GM18517 (cell line): Measurements from ENCODE around the gene AGAP1.

ENCODE experiments used
- ATAC-seq: cut with Tn5 transposase; IDR thresholded peaks from one replicate; pipeline ENCODE4 v1.9.1; 2021; ENCODE audit warnings: mild to moderate bottlenecking, moderate library complexity; ENCODE audit not compliant: unreplicated experiment

The AGAP1 gene

DNA sequence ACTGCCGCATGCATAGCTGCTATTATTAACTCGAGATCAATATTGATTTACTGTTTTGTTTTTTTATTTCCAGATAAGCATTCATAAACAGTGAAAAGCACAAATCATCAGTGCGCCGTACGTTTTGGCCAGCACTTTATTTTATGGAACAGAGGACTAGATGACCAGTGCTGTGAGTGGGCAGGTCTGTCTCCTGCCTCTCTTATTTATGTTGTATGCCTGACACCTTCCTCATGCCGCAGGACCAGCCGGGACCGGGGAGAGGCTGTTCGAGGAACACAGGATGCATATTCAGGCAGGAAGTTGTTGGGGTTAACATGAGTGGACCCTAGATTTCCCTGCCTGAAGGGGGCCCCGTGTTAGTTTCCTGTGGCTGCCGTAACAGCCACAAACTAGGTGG, 72.6 kb downstream of the AGAP1 start:
- ATAC-seq: no peak

- ATAC-seq: no peak
Measured at GRCh38 chr2:235566931-235567495, 73.2 kb downstream of the AGAP1 start.

DNA sequence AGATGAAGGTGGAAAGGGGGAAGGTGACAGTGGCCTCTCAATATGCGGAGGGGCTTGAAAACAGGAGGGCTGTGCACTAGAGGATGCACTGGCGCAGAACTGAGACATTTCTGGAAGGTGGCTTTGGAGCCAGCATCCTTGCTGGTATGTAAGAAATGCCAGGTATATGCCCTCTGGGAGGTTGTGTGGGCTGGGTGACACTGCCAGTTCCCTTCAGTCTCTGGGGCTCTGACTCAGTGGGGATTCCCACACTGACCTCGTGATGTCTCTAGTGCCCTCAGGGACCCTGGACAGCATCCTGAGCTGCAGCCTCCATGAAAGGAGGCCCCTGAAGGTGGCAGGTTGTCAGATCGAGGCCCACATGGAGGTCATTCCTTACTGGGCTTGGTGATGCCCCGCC, 74.0 kb downstream of the AGAP1 start:
- no peak for ATAC-seq

DNA sequence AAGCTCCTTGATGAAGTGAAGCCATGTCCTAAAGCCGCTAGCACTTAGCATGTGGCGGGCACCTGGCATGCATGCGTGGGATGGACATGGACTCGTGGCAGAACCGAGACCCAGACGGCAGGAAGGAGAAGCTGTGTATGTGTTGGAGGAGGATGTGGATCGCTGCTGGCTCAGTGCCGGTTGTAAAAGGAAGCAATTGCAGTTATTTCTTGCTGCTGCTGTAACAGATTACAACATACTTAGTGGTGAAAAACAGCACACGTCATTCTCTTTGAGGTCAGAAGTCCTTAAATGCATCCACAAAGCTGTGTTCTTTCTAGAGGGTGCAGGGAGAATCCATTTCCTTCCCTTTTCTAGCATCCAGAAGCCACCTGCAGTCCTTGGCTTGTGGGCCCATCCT, 74.6 kb downstream of the AGAP1 start:
- no peak for ATAC-seq

GRCh38 chr2:235569837-235570236, 76.0 kb downstream of the AGAP1 start:
- no peak for ATAC-seq

GRCh38 chr2:235570256-235570655, 76.4 kb downstream of the AGAP1 start:
- no peak for ATAC-seq

GRCh38 chr2:235570966-235571692, 77.3 kb downstream of the AGAP1 start:
- no peak for ATAC-seq

DNA sequence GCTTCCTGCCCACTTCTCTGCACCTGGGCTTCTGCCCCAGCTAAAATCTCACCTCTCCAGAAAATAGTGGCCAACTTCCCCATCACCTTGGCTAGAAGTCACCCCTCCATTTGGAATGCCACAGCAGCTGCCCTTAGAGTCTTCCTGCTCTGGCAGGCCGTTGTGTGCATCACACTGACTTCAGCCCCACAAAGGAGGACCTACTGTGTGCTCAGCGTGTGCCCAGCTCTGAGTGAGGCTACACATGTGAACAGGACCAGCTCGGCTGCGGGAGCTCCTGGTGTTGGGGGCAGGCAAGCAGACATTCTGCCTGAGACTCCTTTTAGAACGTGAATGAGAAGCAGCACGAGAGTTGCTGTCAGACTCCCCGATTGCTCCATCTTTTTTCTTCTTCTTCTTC, 78.7 kb downstream of the AGAP1 start:
- no peak for ATAC-seq

DNA sequence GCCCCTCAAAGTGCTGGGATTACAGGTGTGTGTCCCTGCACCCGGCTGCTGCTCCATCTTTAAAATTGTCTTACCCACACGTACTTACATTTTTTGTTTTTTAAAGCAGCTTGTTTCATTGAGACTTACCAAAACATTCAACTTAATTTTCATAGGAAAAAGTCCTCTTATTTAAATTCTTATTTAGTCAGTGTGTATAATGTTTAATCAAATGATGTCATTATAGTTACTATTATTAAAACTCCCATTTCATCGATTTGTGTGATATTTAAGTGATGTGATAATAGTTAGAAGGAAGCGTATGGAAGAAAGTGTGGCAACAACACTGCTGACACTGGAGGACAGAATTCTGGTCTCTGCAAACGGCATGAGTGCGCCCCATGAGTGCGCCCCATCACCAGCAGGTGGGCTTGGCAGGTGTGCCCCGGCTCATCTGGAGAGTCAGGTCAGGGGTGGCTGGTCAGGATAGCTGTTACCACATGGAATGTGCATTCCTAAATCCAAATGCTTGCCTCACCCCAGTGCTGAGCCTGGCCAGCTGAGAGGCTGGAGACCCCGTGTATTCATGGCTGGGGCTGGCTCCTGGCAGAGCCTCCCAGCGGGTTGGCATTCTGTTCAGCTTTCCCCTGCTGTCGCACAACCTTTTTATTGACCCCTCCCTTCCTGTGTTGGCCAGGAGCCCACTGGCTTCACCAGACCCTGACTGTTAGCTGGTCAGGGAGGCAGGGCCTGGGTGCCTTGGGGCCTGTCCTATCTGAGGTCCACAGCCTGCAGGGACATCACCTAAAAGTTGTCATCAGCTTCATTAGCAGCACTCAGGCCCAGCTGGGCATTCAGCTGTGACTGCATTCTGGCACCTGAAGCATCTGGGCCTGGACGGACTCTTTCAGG, 79.7 kb downstream of the AGAP1 start:
- ATAC-seq: no peak

DNA sequence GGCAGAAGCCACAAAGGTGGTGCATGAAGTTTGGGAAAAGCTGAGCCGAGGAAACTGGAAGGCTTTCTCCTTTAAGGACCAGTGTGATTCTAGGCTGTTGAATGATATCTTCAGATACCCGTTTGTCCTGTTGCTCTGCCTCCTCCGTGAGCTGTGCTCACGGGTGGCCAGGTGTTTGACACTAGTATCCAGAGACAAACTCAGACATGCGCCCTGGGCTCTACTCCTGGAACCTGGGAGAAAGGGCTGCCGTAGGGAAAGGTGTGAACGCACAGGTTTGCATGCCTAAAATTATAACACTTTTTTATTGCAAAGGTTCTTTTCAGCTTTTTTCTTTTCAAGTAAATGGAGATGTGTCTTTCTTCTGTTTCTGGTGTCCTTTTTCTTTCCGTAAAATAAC, 81.6 kb downstream of the AGAP1 start:
- no peak for ATAC-seq

DNA sequence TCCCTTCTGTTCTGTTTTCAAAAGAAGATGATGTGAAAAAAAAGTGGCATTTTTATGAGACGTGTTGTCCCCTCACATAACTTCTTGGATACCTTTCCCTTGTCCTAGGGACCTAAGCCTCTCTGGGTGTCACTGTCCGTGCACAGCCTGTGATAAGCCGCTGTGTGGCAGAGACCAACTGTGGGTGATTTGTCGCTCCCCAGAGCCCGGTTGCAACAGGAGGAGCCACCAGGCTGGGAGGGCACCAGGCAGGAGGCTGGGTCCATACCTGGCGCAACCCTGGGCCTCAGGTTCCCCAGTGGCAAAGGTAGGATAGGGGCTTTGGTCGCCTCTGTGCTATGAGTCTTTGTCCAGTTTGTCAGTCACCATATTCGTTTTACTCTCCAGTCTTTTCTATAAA, 82.1 kb downstream of the AGAP1 start:
- ATAC-seq: no peak

GRCh38 chr2:235576337-235576910, 82.6 kb downstream of the AGAP1 start:
- no peak for ATAC-seq

GRCh38 chr2:235577404-235578330, 83.8 kb downstream of the AGAP1 start:
- ATAC-seq: no peak

DNA sequence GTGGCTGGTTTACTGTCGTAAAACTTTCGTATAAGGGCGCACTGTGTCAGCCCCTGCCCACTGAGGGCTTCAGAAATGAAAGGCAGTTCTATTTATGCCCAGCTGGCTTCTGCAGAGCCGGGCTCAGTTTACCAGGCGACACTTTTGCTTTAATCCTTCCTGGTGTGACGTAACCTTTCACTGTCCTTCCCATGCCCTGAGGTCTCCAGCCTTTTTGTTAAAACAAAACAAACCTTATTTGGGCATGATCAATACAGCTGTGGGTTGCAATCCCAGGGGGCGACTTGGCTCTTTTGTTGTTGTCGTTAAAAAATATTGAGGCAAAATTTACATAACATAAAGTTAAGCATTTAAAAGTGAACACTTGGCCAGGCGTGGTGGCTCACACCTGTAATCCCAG, 85.3 kb downstream of the AGAP1 start:
- no peak for ATAC-seq

- ATAC-seq: no peak
Measured at GRCh38 chr2:235580426-235581157, 86.7 kb downstream of the AGAP1 start.

GRCh38 chr2:235582081-235582686, 88.3 kb downstream of the AGAP1 start:
- no peak for ATAC-seq

DNA sequence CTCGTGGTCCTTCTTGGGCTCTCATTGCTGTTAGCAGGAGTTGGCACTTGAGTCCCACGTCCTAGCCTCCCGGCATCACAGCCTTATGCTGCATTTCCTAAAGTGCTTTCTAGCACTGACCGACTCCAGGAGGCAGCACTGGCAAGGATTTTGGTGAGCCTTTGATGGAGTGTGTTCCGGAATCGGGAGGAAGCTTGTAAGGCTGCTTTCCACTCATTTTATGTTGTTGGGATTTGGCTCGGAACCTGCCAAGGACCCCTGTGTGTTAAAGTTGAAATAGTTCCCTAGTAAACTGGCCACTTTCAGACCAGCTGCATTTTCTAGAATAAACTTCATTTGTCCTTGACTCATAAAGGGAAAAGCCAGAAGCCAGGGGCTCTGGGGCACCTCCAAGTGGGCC, 88.9 kb downstream of the AGAP1 start:
- ATAC-seq: no peak

DNA sequence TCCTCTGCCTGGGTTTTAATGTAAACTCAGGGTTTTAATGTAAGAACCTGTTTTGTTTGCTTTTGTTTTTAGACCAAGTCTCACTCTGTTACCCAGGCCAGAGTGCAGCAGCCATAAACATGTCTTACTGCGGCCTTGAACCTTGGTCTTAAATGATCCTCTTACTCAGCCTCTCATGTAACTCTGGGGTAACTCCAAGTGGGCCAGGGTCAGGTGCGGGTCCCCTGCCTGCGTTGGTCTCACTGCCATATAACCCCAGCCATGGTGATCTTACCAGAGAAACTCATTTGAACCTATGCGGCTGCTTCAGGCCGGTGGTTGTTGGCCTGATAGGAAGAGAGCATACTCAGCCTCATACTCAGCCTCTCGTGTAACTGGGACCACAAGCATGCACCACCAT, 89.3 kb downstream of the AGAP1 start:
- ATAC-seq: no peak

DNA sequence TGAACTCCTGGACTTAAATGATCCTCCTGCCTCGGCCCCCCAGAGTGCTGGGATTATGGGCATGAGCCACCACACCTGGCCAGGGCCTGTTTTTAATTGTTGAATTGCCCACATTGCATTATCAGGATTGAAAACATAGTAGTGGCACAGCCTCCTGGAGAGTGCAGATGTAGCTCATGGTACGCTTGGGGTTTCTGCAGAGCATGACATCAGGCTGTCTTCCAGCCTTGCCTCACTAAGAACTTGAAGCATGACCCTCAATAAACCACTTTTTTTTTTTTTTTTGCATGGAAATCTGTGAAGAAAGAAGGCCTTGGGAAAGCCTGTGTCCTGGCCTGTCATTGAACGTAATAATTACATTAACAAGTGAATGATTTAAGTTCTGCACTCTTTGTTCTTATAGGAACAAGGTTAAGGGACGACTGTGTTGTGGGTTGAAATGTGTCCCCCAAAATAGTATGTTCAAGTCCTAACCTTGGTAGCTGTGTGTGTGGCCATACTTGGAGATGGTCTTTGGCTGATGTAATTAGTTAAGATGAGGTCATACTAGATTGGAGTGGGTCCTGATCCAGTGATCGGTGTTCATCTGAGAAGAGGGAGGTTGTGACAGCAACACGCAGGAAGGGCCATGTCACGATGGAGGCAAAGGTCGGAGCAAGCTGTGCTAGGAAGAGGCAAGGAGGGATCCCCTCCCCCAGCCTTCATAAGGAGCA, 90.2 kb downstream of the AGAP1 start:
- no peak for ATAC-seq
